Gastrocnemius medialis (tissue), 4 donors: Measurements from ENCODE around the gene CAVIN1. TPM values are rescaled to one million over a fixed set of nuclear protein-coding genes. Genes with fewer than 3 reads are reported as not detected.
A peak's percentile ranks its signal among the peaks of the same experiment; 100 is the strongest.

Experiments
- ATAC-seq, 2 donors: fragments of 150-250 bp; one replicate each; pipeline ENCODE4 v1.9.1; 2016
- DNase-seq, 2 donors: peaks; one replicate each; pipeline ENCODE4 v3.0.0-alpha.2; 2019
- H3K27ac ChIP-seq, 4 donors: fragments of 200-600 bp; sonication (generic); 1 replicate in 1 of 4; 2 replicates in 3 of 4; pipeline ENCODE4 v1.5.1; 2016 to 2018; ENCODE audit warnings: mild to moderate bottlenecking in 2 of 4, moderate library complexity in 1 of 4
- H3K27me3 ChIP-seq, 3 donors: fragments of 200-600 bp; sonication (generic) in 2 of 3; 1 replicate in 1 of 3; 2 replicates in 2 of 3; pipeline versions ENCODE4 v1.5.1 to v1.6.0; 2016 to 2019; ENCODE audit warnings: mild to moderate bottlenecking in 1 of 3, moderate library complexity in 1 of 3
- H3K36me3 ChIP-seq, 2 donors: fragments of 200-600 bp; sonication (generic) in 1 of 2; one replicate each; pipeline ENCODE4 v1.5.1; 2017 to 2018
- H3K4me1 ChIP-seq, 2 donors: fragments of 200-600 bp; sonication (generic) in 1 of 2; one replicate each; pipeline ENCODE4 v1.5.1; 2016 to 2017; ENCODE audit warnings: mild to moderate bottlenecking in 2 of 2
- H3K4me3 ChIP-seq, 4 donors: fragments of 200-600 bp; sonication (generic) in 3 of 4; 1 replicate in 1 of 4; 2 replicates in 3 of 4; pipeline ENCODE4 v1.5.1; 2016 to 2019; ENCODE audit warnings: mild to moderate bottlenecking in 2 of 4
- H3K9me3 ChIP-seq, 3 donors: fragments of 200-600 bp; sonication (generic) in 2 of 3; 1 replicate in 1 of 3; 2 replicates in 2 of 3; pipeline ENCODE4 v1.5.1; 2016 to 2019
- CTCF ChIP-seq, 5 experiments: fragments of 450-650 bp in 3 of 5; fragments of 200-600 bp in 2 of 5; sonication (generic) in 2 of 5; IDR thresholded peaks in 4 of 5; conservative IDR thresholded peaks in 1 of 5; 1 replicate in 4 of 5; 2 replicates in 1 of 5; pipeline ENCODE4 v1.5.1; 2016 to 2019; ENCODE audit warnings: antibody characterized with exemption in 5 of 5, mild to moderate bottlenecking in 3 of 5, moderate library complexity in 3 of 5
- POLR2A ChIP-seq, 2 donors: fragments of 450-650 bp; IDR thresholded peaks; one replicate each; pipeline ENCODE4 v1.6.1; 2017; ENCODE audit warnings: antibody characterized with exemption in 2 of 2, mild to moderate bottlenecking in 2 of 2, moderate library complexity in 2 of 2
- in situ Hi-C, 4 donors: fragments of 200-750 bp; cut with MboI; loops; one replicate each; pipeline versions ENCODE4 v1.15.0 to v1.8.0; 2017; ENCODE audit warnings: low sequenced_read_pairs in 4 of 4
- intact Hi-C: fragments of 100-400 bp; cut with DNase I; formaldehyde crosslinking; loops from one replicate; pipeline ENCODE4 v1.15.1; 2023; ENCODE audit warnings: low total_unique reads
- total RNA-seq, 4 donors: library from RNA; depleted of rRNA; stranded (reverse); fragments of >200 nt; gene quantifications; one replicate each; pipeline versions ENCODE4 v1.1.0 to v1.2.3, GENCODE V29; 2016

The CAVIN1 gene
- total RNA-seq, 4 donors from 2014 or later = 64.9 to 137 (median 125) TPM

GRCh38 chr17:42414704-42415409, 8.2 kb downstream of the CAVIN1 start:
- ATAC-seq (no peak), DNase-seq (no peak)
- TF ChIP-seq CTCF (IDR thresholded peaks at IDR 0.05 in 4 of 5, conservative IDR thresholded peaks at IDR 0.05 in 1 of 5) (no peak), POLR2A (IDR thresholded peaks at IDR 0.05) (no peak)

GRCh38 chr17:42413464-42414040, 9.5 kb downstream of the CAVIN1 start:
- TF ChIP-seq CTCF (IDR thresholded peaks at IDR 0.05 in 4 of 5, conservative IDR thresholded peaks at IDR 0.05 in 1 of 5) = no peak
- TF ChIP-seq POLR2A (IDR thresholded peaks at IDR 0.05) = no peak
- Histone ChIP-seq H3K9me3 (no peaks in the 10 kb centered on the region), H3K27ac (peak overlapping the region; percentile 96 to 100 (median 98)), H3K4me3 (no peak overlapping the region), H3K36me3 (no peaks in the 10 kb centered on the region), H3K27me3 (no peaks in the 10 kb centered on the region), H3K4me1 (peaks cover 90 to 91% of the 10 kb centered on the region in 2 donors)
- DNase-seq = no peak
- intact Hi-C loops (no loop called here), in situ Hi-C loops (loop anchor here in 1 of 4 donors (10.0 kb wide), 1 partner anchor 111 kb away; no protein-coding TSS in a partner anchor)
- no peak for ATAC-seq

More at GRCh38 chr17:42414704-42415409, 8.2 kb downstream of the CAVIN1 start:
- intact Hi-C loops = no loop called here
- Histone ChIP-seq H3K4me3 (peak overlapping the region in 2 of 4 donors; percentile 30 to 31), H3K9me3 (no peaks in the 10 kb centered on the region), H3K4me1 (peaks cover 79 to 85% of the 10 kb centered on the region in 2 donors), H3K27me3 (no peaks in the 10 kb centered on the region), H3K27ac (peak overlapping the region; percentile 96 to 100 (median 98)), H3K36me3 (no peaks in the 10 kb centered on the region)
- in situ Hi-C loops = loop anchor here in 1 of 4 donors (10.0 kb wide), 1 partner anchor 110 kb away; no protein-coding TSS in a partner anchor

- H3K36me3 ChIP-seq = no peaks in the 10 kb centered on the region
- no peaks in the 10 kb centered on the region for H3K9me3 ChIP-seq
- H3K4me3 ChIP-seq = peak overlapping the region in 2 of 4 donors; percentile 2 to 5
- DNase-seq = no peak
- in situ Hi-C loops = loop anchor here in 1 of 4 donors (10.0 kb wide), 1 partner anchor 113 kb away; no protein-coding TSS in a partner anchor
- no peaks in the 10 kb centered on the region for H3K27me3 ChIP-seq
- TF ChIP-seq CTCF (IDR thresholded peaks at IDR 0.05 in 4 of 5, conservative IDR thresholded peaks at IDR 0.05 in 1 of 5) = no peak
- no peak for TF ChIP-seq POLR2A (IDR thresholded peaks at IDR 0.05)
- peaks cover 91% of the 10 kb centered on the region in 2 donors for H3K4me1 ChIP-seq
- no peak for ATAC-seq
- intact Hi-C loops = no loop called here
- H3K27ac ChIP-seq = peak overlapping the region; percentile 92 to 100 (median 97)
Measured at GRCh38 chr17:42411905-42412679, 11.0 kb downstream of the CAVIN1 start.

- in situ Hi-C loops = loop anchor here in 1 of 4 donors (10.0 kb wide), 1 partner anchor 113 kb away; no protein-coding TSS in a partner anchor
- H3K9me3 ChIP-seq = no peaks in the 10 kb centered on the region
- peak overlapping the region in 2 of 4 donors; percentile 2 to 5 for H3K4me3 ChIP-seq
- no peak for ATAC-seq
- no peaks in the 10 kb centered on the region for H3K36me3 ChIP-seq
- TF ChIP-seq POLR2A (IDR thresholded peaks at IDR 0.05) (no peak), CTCF (IDR thresholded peaks at IDR 0.05 in 4 of 5, conservative IDR thresholded peaks at IDR 0.05 in 1 of 5) (no peak)
- intact Hi-C loops = no loop called here
- H3K27ac ChIP-seq = peak overlapping the region; percentile 89 to 100 (median 95)
- no peak for DNase-seq
- no peaks in the 10 kb centered on the region for H3K27me3 ChIP-seq
- H3K4me1 ChIP-seq = peaks cover 91% of the 10 kb centered on the region in 2 donors
Measured at GRCh38 chr17:42411361-42411760, 11.7 kb downstream of the CAVIN1 start.
